Skin of body (tissue), 2 donors: Measurements from ENCODE around the gene PITX2. TPM values are rescaled to one million over a fixed set of nuclear protein-coding genes. Genes with fewer than 3 reads are reported as not detected.
"Not testable (repeated sequence)": the region's sequence is repeated elsewhere in the genome, so short reads cannot be mapped to it uniquely, and the experiment has no call there.

Experiments
- DNase-seq: peaks from one replicate; lab custom pipeline; 2025; lab: John Stamatoyannopoulos, UW
- total RNA-seq: library from RNA; depleted of rRNA; stranded (reverse); fragments of >200 nt; gene quantifications from one replicate; pipeline ENCODE4 v1.2.3, GENCODE V29; 2014

PITX2 gene
- total RNA-seq, 1 donor from 2014 or later, result 10.6 TPM

GRCh38 chr4:110612631-110613269 is 10.1 kb downstream of the PITX2 start:
- DNase-seq, result no peak

GRCh38 chr4:110611968-110612447 is 10.9 kb downstream of the PITX2 start:
- DNase-seq, result no peak

GRCh38 chr4:110610940-110611831 is 11.7 kb downstream of the PITX2 start:
- DNase-seq, result no peak

GRCh38 chr4:110610620-110610939 is 12.3 kb downstream of the PITX2 start:
- no peak for DNase-seq

- DNase-seq, result no peak
These were observed 13.7 kb downstream of the PITX2 start for GRCh38 chr4:110609044-110609750.

GRCh38 chr4:110605077-110605476 is 17.8 kb downstream of the PITX2 start:
- DNase-seq, result no peak

GRCh38 chr4:110602061-110602460 is 20.8 kb downstream of the PITX2 start:
- no peak for DNase-seq

GRCh38 chr4:110597582-110597981 is 25.3 kb downstream of the PITX2 start:
- DNase-seq, result no peak

GRCh38 chr4:110596431-110596830 is 26.4 kb downstream of the PITX2 start:
- no peak for DNase-seq

- no peak for DNase-seq
These were observed 27.3 kb downstream of the PITX2 start for GRCh38 chr4:110595583-110595982.

GRCh38 chr4:110589297-110589696 is 33.6 kb downstream of the PITX2 start:
- no peak for DNase-seq

GRCh38 chr4:110587666-110588285 is 35.1 kb downstream of the PITX2 start:
- no peak for DNase-seq

GRCh38 chr4:110586131-110586850 is 36.6 kb downstream of the PITX2 start:
- DNase-seq, result peak; percentile 16

- not testable (repeated sequence) for DNase-seq
These were observed 46.2 kb downstream of the PITX2 start for GRCh38 chr4:110576696-110577095.

Other genes with a start within 250 kb of the PITX2 start
- 26.7 TPM for gene ENPEP, start 146.9 kb downstream of the PITX2 start, total RNA-seq